Breast epithelium (tissue), 4 donors: Measurements from ENCODE around the gene SCNM1. TPM values are rescaled to one million over a fixed set of nuclear protein-coding genes. Genes with fewer than 3 reads are reported as not detected.

Experiments used
- DNase-seq, 2 donors: peaks; one replicate each; pipeline ENCODE4 v3.0.0-alpha.2; 2019; ENCODE audit warnings: low spot score in 2 of 2
- H3K27ac ChIP-seq, 2 donors: fragments of 200-600 bp; sonication (generic) in 1 of 2; one replicate each; pipeline ENCODE4 v1.5.1; 2016 to 2019; ENCODE audit warnings: mild to moderate bottlenecking in 1 of 2
- H3K27me3 ChIP-seq, 2 donors: fragments of 200-600 bp; sonication (generic) in 1 of 2; one replicate each; pipeline versions ENCODE4 v1.5.1 to v1.6.0; 2017 to 2019; ENCODE audit warnings: control low read depth in 1 of 2, mild to moderate bottlenecking in 1 of 2
- H3K36me3 ChIP-seq: fragments of 200-600 bp; one replicate; pipeline ENCODE4 v1.5.1; 2019
- H3K4me1 ChIP-seq, 2 donors: fragments of 200-600 bp; sonication (generic); one replicate each; pipeline ENCODE4 v1.5.1; 2016 to 2019; ENCODE audit warnings: control low read depth in 1 of 2
- H3K4me3 ChIP-seq, 3 donors: fragments of 200-600 bp; sonication (generic); 1 replicate in 2 of 3; 2 replicates in 1 of 3; pipeline ENCODE4 v1.5.1; 2016 to 2019; ENCODE audit warnings: mild to moderate bottlenecking in 3 of 3, moderate library complexity in 2 of 3
- H3K9me3 ChIP-seq, 2 donors: fragments of 200-600 bp; sonication (generic) in 1 of 2; one replicate each; pipeline ENCODE4 v1.5.1; 2016 to 2019; ENCODE audit warnings: control low read depth in 1 of 2
- CTCF ChIP-seq, 3 donors: fragments of 450-650 bp; IDR thresholded peaks; one replicate each; pipeline ENCODE4 v1.5.1; 2016 to 2017; ENCODE audit warnings: antibody characterized with exemption in 3 of 3, mild to moderate bottlenecking in 3 of 3, moderate library complexity in 3 of 3
- POLR2A ChIP-seq: fragments of 450-650 bp; IDR thresholded peaks from one replicate; pipeline ENCODE4 v1.6.1; 2016; ENCODE audit warnings: antibody characterized with exemption, mild to moderate bottlenecking, moderate library complexity
- POLR2AphosphoS5 ChIP-seq, 3 donors: sonication (generic); formaldehyde crosslinking; IDR thresholded peaks; one replicate each; pipeline ENCODE4 v1.6.1; 2017; ENCODE audit warnings: antibody characterized with exemption in 3 of 3
- intact Hi-C: fragments of 100-400 bp; cut with DNase I; formaldehyde crosslinking; loops from one replicate; pipeline ENCODE4 v1.15.1; 2023; ENCODE audit warnings: low total_unique reads
- total RNA-seq, 3 donors: library from RNA; depleted of rRNA; stranded (reverse); fragments of >200 nt; gene quantifications; one replicate each; pipeline ENCODE4 v1.1.0, GENCODE V29; 2016

Gene SCNM1
- total RNA-seq, 3 donors from 2014 or later = 14.9 to 23.8 (median 23.6) TPM

GRCh38 chr1:151143986-151144385, 22.0 kb upstream of the SCNM1 start:
- intact Hi-C loops = no loop called here
- Histone ChIP-seq H3K4me3 (no peak overlapping the region), H3K27me3 (no peaks in the 10 kb centered on the region), H3K27ac (peak overlapping the region in 1 of 2 donors; percentile 29), H3K9me3 (no peaks in the 10 kb centered on the region), H3K36me3 (no peaks in the 10 kb centered on the region), H3K4me1 (peaks cover 0 to 5% of the 10 kb centered on the region in 2 donors)
- DNase-seq = peak in 1 of 2 donors; percentile 15
- TF ChIP-seq POLR2AphosphoS5 (IDR thresholded peaks at IDR 0.05) = no peak
- TF ChIP-seq POLR2A = no peak
- TF ChIP-seq CTCF (IDR thresholded peaks at IDR 0.05) = no peak

- intact Hi-C loops = no loop called here
- Histone ChIP-seq H3K36me3 (no peaks in the 10 kb centered on the region), H3K9me3 (no peaks in the 10 kb centered on the region), H3K4me3 (peak overlapping the region; percentile 77 to 91 (median 83)), H3K4me1 (peaks cover 0 to 5% of the 10 kb centered on the region in 2 donors), H3K27me3 (no peaks in the 10 kb centered on the region), H3K27ac (peak overlapping the region; percentile 12 to 81)
- DNase-seq = peak in 1 of 2 donors; percentile 11
- TF ChIP-seq CTCF (IDR thresholded peaks at IDR 0.05) = no peak
- TF ChIP-seq POLR2A = no peak
- TF ChIP-seq POLR2AphosphoS5 (IDR thresholded peaks at IDR 0.05) = no peak
Observed at GRCh38 chr1:151144474-151145303, 21.3 kb upstream of the SCNM1 start.

GRCh38 chr1:151145304-151146071, 20.5 kb upstream of the SCNM1 start:
- TF ChIP-seq POLR2AphosphoS5 (IDR thresholded peaks at IDR 0.05) (no peak), CTCF (IDR thresholded peaks at IDR 0.05) (no peak), POLR2A (no peak)
- H3K36me3 ChIP-seq = no peaks in the 10 kb centered on the region
- H3K4me1 ChIP-seq = peaks cover 0 to 5% of the 10 kb centered on the region in 2 donors
- no peaks in the 10 kb centered on the region for H3K9me3 ChIP-seq
- H3K27me3 ChIP-seq = no peaks in the 10 kb centered on the region
- H3K27ac ChIP-seq = peak overlapping the region; percentile 81 to 84
- H3K4me3 ChIP-seq = peak overlapping the region; percentile 77 to 91 (median 83)
- peak in 1 of 2 donors; percentile 18 for DNase-seq
- intact Hi-C loops = no loop called here

GRCh38 chr1:151146072-151146411, 19.9 kb upstream of the SCNM1 start:
- peak overlapping the region; percentile 81 to 84 for H3K27ac ChIP-seq

More at GRCh38 chr1:151146072-151146411, 19.9 kb upstream of the SCNM1 start:
- intact Hi-C loops = no loop called here
- no peak for TF ChIP-seq POLR2AphosphoS5 (IDR thresholded peaks at IDR 0.05)
- no peak for TF ChIP-seq POLR2A
- no peak for TF ChIP-seq CTCF (IDR thresholded peaks at IDR 0.05)
- H3K27me3 ChIP-seq = no peaks in the 10 kb centered on the region
- no peaks in the 10 kb centered on the region for H3K36me3 ChIP-seq
- H3K4me3 ChIP-seq = peak overlapping the region; percentile 77 to 91 (median 83)
- DNase-seq = no peak
- H3K9me3 ChIP-seq = no peaks in the 10 kb centered on the region
- H3K4me1 ChIP-seq = peaks cover 0 to 5% of the 10 kb centered on the region in 2 donors
